Measurements from ENCODE around the gene ADIPOR2. TPM values are rescaled to one million over a fixed set of nuclear protein-coding genes. Genes with fewer than 3 reads are reported as not detected.

The ADIPOR2 gene
- total and polyA plus RNA-seq, 2 of the 4 experiments (the other 2 are of a cell fraction), result 20.0 to 24.9 TPM

DNA sequence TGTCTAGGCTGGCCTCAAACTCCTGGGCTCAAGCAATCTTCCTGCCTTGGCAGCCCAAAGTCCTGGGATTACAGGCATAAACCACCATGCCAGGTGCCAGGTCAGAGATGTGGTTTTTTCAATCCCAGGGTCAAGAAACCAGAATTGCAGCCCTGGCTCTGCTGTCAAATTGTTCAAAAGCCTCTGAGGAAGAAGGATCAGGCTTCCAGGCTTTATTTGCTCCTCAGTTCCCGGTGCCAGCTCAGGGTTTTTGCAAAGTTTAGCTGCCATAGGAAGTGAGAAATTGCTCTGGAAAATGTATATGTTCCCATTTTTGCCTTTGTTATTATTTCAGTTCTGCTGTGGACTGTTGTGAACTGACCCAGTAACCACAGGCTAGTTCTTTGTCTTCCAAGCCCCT lies 33.2 kb upstream of the ADIPOR2 start:
- H4K8ac ChIP-seq (ENCODE audit: low read depth in 2 of 2, low read length in 2 of 2), result no peak overlapping the region
- in situ Hi-C loops (cut with MboI; ENCODE audit: low sequenced_read_pairs) (loop anchor here (10.0 to 25.0 kb wide), 2 partner anchors 367 to 630 kb away; no protein-coding TSS in a partner anchor), dilution Hi-C loops (cut with HindIII; ENCODE audit: low sequenced_read_pairs, unreplicated experiment) (no loop called here), intact Hi-C loops (cut with micrococcal nuclease) (no loop called here)
- no peaks in the 10 kb centered on the region for H3K9me1 ChIP-seq (ENCODE audit: insufficient read depth, low read length)
- H3K9me3 ChIP-seq (ENCODE audit: control insufficient read depth, insufficient read depth, low read length), result no peaks in the 10 kb centered on the region
- H3K14ac ChIP-seq (replicated peaks; ENCODE audit: low read depth, low read length), result no peak overlapping the region
- DNase-seq, result no peak
- H3K27me3 ChIP-seq (ENCODE audit: control insufficient read depth, insufficient read depth, low read length), result no peaks in the 10 kb centered on the region; the same call in 1 of the 2 replicates
- no peak for TF ChIP-seq USF2 (IDR thresholded peaks at IDR 0.05; ENCODE audit: low read depth, low read length)
- ChIA-PET CTCF (interaction anchor here (3.1 kb wide), 1 partner anchor 134 kb away, joined by 8 read pairs; no protein-coding TSS in a partner anchor), POLR2A (ENCODE audit: unreplicated experiment) (no interaction called here)
- no peaks in the 10 kb centered on the region for H3K36me3 ChIP-seq (ENCODE audit: control insufficient read depth, insufficient read depth, low read length)
- H3K4ac ChIP-seq (ENCODE audit: low read depth, low read length), result no peak overlapping the region
- no peak overlapping the region for H2AK9ac ChIP-seq (replicated peaks; ENCODE audit: low read depth, low read length, poor library complexity)
- no peak overlapping the region for H2BK15ac ChIP-seq (ENCODE audit: low read depth, low read length)
- no peak overlapping the region for H2AFZ ChIP-seq (replicated peaks; ENCODE audit: low read length, poor library complexity)
- H2BK20ac ChIP-seq (ENCODE audit: low read depth, low read length), result no peak overlapping the region
- peaks cover 2% of the 10 kb centered on the region; the same call in 1 of the 2 replicates for H3K4me1 ChIP-seq (ENCODE audit: control insufficient read depth, insufficient read depth, low read length)
- H3K4me3 ChIP-seq (ENCODE audit: insufficient read depth, low read depth, low read length), result no peak overlapping the region
- no peak overlapping the region for H3K56ac ChIP-seq (ENCODE audit: extremely low read depth, insufficient read depth, low read length)
- no peak for ATAC-seq (ENCODE audit: low read depth)
- no peak overlapping the region for H3K23ac ChIP-seq (ENCODE audit: low read depth, low read length)
- no peak overlapping the region for H2BK5ac ChIP-seq (ENCODE audit: low read depth, low read length, poor library complexity, severe bottlenecking)
- H4K5ac ChIP-seq (ENCODE audit: low read depth, low read length), result no peak overlapping the region
- H3K9ac ChIP-seq (ENCODE audit: low read depth, low read length), result no peak overlapping the region
- H4K91ac ChIP-seq (ENCODE audit: insufficient read depth, low read depth, low read length), result no peak overlapping the region
- no peak overlapping the region for H2AK5ac ChIP-seq (ENCODE audit: low read depth, low read length)
- no peaks in the 10 kb centered on the region for H3K79me1 ChIP-seq (ENCODE audit: low read depth in 1 of 2, low read length in 2 of 2)
- BruUV-seq (replicated peaks), result no TSS peak
- H3K4me2 ChIP-seq (ENCODE audit: low read depth, low read length), result no peak overlapping the region
- no peak overlapping the region for H2BK120ac ChIP-seq (ENCODE audit: low read depth, low read length)
- peaks cover 10% of the 10 kb centered on the region; the same call in 1 of the 2 replicates for H4K20me1 ChIP-seq (ENCODE audit: insufficient read depth, low read length)
- H3K18ac ChIP-seq (ENCODE audit: low read depth, low read length), result no peak overlapping the region
- H3K27ac ChIP-seq (ENCODE audit: insufficient read depth, low read length), result no peak overlapping the region
- WGBS, 2 experiments (ENCODE audit: extremely low coverage in 2 of 2, insufficient read length in 1 of 2), result no CpG with 5 or more reads among the region's 1 CpG
